ENCODE measurements around the gene SKAP1.

GRCh38 chr17:48139944-48140343, 290.1 kb downstream of the SKAP1 start:
- no peak for TF ChIP-seq POLR2AphosphoS5 (IDR thresholded peaks at IDR 0.05; ENCODE audit: low read depth, low read length)
- no peak for TF ChIP-seq POLR2A (IDR thresholded peaks at IDR 0.05; ENCODE audit: low read depth, low read length)
- TF ChIP-seq TAF1 (IDR thresholded peaks at IDR 0.05; ENCODE audit: low read depth, low read length), result no peak
- no peak for TF ChIP-seq SPI1 (IDR thresholded peaks at IDR 0.05; ENCODE audit: low read depth, low read length)
